ENCODE data around the gene XPOT.

XPOT gene

DNA sequence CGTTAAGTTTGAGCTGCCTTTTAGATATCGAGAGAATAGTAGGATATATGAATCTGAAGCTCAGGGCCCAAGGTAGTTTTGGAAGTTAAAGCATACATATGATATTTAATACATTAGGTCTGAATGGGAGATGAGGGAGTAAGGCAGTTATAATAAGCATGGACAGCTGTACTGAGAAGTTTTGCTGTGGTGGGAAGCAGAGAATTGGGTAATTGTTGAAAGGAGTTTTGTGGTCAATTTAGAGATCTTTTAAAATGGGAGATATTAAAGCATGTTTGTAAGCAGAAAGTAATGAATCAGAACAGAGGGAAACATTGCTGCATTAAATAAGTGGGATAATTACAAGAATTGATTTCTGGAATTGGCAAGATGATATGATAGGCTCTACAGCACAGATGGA is 69.0 kb downstream of the XPOT start:
- in situ Hi-C loops (cut with MboI; ENCODE audit: low pct_unique_long_range_greater_than_20kb, low sequenced_read_pairs, unreplicated experiment), result no loop called here
- TF ChIP-seq, protein P1, sequence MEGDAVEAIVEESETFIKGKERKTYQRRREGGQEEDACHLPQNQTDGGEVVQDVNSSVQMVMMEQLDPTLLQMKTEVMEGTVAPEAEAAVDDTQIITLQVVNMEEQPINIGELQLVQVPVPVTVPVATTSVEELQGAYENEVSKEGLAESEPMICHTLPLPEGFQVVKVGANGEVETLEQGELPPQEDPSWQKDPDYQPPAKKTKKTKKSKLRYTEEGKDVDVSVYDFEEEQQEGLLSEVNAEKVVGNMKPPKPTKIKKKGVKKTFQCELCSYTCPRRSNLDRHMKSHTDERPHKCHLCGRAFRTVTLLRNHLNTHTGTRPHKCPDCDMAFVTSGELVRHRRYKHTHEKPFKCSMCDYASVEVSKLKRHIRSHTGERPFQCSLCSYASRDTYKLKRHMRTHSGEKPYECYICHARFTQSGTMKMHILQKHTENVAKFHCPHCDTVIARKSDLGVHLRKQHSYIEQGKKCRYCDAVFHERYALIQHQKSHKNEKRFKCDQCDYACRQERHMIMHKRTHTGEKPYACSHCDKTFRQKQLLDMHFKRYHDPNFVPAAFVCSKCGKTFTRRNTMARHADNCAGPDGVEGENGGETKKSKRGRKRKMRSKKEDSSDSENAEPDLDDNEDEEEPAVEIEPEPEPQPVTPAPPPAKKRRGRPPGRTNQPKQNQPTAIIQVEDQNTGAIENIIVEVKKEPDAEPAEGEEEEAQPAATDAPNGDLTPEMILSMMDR (IDR thresholded peaks at IDR 0.05; ENCODE audit: extremely low read depth, insufficient read depth, missing control alignments), result no peak
- no peak for DNase-seq (ENCODE audit: low spot score)

DNA sequence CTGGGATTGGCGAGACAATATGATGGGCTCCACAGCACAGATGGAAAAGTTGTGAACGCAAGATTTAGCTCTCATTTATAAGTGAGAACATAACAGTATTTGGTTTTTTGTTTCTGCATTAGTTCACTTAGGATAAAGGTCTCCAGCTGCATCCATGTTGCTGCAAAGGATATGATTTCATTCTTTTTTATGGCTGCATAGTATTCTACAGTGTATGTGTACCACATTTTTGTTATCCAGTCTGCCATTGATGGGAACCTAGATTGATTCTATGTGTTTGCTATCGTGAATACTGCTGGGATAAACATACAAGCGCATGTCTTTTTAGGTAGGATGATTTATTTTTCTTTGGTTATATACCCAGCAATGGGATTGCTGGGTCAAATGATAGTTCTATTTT is 71.3 kb downstream of the XPOT start:
- in situ Hi-C loops (cut with MboI; ENCODE audit: low pct_unique_long_range_greater_than_20kb, low sequenced_read_pairs, unreplicated experiment), result no loop called here
- TF ChIP-seq, protein P1 (IDR thresholded peaks at IDR 0.05; ENCODE audit: extremely low read depth, insufficient read depth, missing control alignments), result no peak
- no peak for DNase-seq (ENCODE audit: low spot score)

DNA sequence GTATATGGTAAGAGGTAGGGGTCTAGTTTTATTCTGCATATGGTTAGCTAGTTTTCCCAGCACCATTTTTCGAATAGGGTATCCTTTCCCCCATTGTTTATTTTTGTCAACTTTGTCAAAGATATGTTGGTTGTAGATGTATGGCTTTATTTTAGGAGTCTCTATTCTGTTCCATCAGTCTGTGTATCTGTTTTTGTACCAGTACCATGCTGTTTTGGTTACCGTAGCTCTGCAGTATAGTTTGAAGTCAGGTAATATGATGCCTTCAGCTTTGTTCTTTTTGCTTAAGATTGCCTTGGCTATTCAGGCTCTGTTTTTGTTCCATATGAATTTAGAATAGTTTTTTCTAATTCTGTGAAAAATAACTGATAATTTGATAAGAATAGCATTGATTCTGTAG is 72.7 kb downstream of the XPOT start:
- in situ Hi-C loops (cut with MboI; ENCODE audit: low pct_unique_long_range_greater_than_20kb, low sequenced_read_pairs, unreplicated experiment), result no loop called here
- TF ChIP-seq, protein P1 (IDR thresholded peaks at IDR 0.05; ENCODE audit: extremely low read depth, insufficient read depth, missing control alignments), result no peak
- no peak for DNase-seq (ENCODE audit: low spot score)

DNA sequence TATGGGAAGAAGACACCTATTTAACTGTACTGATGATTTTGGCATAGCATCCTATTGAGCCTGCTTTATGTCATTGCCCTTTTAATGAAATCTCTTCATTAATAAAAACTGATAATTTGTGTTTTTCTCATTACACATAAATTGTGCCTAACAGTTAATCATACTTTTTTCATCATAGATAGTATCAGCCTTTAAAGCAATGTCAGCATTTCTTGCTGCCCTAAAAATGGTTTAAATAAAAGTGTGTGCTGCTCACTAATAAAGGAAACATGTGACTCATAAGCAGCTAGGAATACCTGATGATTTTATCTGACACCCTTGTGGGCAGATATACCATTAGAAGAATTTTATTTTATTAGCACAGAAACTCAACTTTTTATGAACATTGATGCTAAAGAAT is 74.5 kb downstream of the XPOT start:
- DNase-seq (ENCODE audit: low spot score), result no peak
- TF ChIP-seq, protein P1 (IDR thresholded peaks at IDR 0.05; ENCODE audit: extremely low read depth, insufficient read depth, missing control alignments), result no peak
- in situ Hi-C loops (cut with MboI; ENCODE audit: low pct_unique_long_range_greater_than_20kb, low sequenced_read_pairs, unreplicated experiment), result no loop called here

DNA sequence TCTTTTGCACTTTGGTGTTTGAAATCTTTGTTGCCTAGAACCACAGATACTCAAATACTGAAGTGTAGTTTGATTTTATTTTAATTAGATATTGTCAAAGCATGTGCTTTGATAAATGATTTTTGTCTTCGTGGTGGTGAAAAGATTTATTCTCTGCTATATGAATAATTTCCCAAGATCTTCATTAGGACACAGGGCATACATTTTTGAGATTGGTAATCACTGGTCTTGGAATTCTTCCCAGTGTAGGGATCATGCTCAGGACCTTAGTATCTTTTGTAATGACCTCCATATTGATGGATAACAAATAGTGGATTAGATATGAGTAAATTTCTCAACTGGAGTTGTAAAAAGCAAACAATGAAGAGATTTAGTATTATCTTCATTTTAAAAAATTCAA is 76.0 kb downstream of the XPOT start:
- TF ChIP-seq, protein P1 (IDR thresholded peaks at IDR 0.05; ENCODE audit: extremely low read depth, insufficient read depth, missing control alignments), result no peak
- no peak for DNase-seq (ENCODE audit: low spot score)
- in situ Hi-C loops (cut with MboI; ENCODE audit: low pct_unique_long_range_greater_than_20kb, low sequenced_read_pairs, unreplicated experiment), result no loop called here

DNA sequence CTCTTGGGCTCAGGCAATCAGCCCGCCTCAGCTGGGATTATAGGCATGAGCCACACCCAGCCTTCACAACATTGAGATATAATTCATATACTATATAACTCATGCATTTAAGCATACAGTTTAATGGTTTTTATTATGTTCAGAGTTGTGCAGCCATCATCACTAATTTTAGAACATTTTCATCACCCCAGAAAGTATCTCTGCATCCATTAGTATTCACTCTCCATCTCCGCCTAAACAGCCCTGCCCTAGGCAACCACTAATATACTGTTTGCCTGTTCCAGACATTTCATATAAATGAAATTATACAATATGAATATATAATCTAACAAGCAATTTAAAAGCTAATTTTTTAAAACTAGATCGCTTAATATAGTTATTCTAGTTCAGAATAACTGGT is 82.5 kb downstream of the XPOT start:
- in situ Hi-C loops (cut with MboI; ENCODE audit: low pct_unique_long_range_greater_than_20kb, low sequenced_read_pairs, unreplicated experiment), result no loop called here
- TF ChIP-seq, protein P1 (IDR thresholded peaks at IDR 0.05; ENCODE audit: extremely low read depth, insufficient read depth, missing control alignments), result no peak
- no peak for DNase-seq (ENCODE audit: low spot score)

DNA sequence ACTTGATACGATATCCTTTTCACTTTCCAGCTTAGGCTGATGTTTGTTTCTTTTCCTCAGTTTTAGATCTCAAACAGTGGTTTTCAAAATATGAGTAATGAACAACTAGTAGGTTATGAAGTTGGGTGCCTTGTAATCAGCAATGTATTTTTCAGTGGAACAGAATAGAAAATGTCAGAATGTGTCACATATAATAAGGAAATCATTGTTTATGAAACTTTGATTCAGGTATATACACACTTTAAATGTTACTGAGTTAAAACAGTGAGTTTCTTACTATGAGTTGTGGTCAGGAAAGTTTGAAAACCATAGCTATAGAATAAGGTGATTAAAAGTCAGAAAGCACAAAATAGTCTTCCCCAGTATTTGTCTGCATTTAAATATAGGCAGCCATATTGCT is 87.5 kb downstream of the XPOT start:
- in situ Hi-C loops (cut with MboI; ENCODE audit: low pct_unique_long_range_greater_than_20kb, low sequenced_read_pairs, unreplicated experiment), result no loop called here
- TF ChIP-seq, protein P1 (IDR thresholded peaks at IDR 0.05; ENCODE audit: extremely low read depth, insufficient read depth, missing control alignments), result no peak
- no peak for DNase-seq (ENCODE audit: low spot score)
